Measurements from ENCODE around the gene CTU2.
"Not testable (repeated sequence)": the region's sequence is repeated elsewhere in the genome, so short reads cannot be mapped to it uniquely, and the experiment has no call there.

The CTU2 gene

GRCh38 chr16:88706229-88706964 lies at the start of gene CTU2, which contains the start of gene RNF166:
Gene CTU2 (plus strand): TSS chr16:88706503. CDS start chr16:88706531, 28 bp downstream.
Gene RNF166 (minus strand): TSS chr16:88706408. CDS start chr16:88706325, 83 bp downstream.
- in situ Hi-C loops (cut with MboI; ENCODE audit: low sequenced_read_pairs) = no loop called here

- in situ Hi-C loops (cut with MboI; ENCODE audit: low sequenced_read_pairs) = no loop called here
Observed at GRCh38 chr16:88657371-88657770, 48.9 kb upstream of the CTU2 start.

- in situ Hi-C loops (cut with MboI; ENCODE audit: low sequenced_read_pairs) = no loop called here
Observed at GRCh38 chr16:88658714-88659113, 47.6 kb upstream of the CTU2 start.

GRCh38 chr16:88659160-88659559 lies 47.1 kb upstream of the CTU2 start:
- in situ Hi-C loops (cut with MboI; ENCODE audit: low sequenced_read_pairs) = no loop called here

GRCh38 chr16:88661468-88661867 lies 44.8 kb upstream of the CTU2 start:
- in situ Hi-C loops (cut with MboI; ENCODE audit: low sequenced_read_pairs) = no loop called here

GRCh38 chr16:88662222-88662842 lies 44.0 kb upstream of the CTU2 start:
- in situ Hi-C loops (cut with MboI; ENCODE audit: low sequenced_read_pairs) = no loop called here

GRCh38 chr16:88662843-88663606 lies 43.3 kb upstream of the CTU2 start, which contains the start of gene MVD:
Gene MVD (minus strand): TSS chr16:88663091. CDS start chr16:88663080, 11 bp downstream.
- in situ Hi-C loops (cut with MboI; ENCODE audit: low sequenced_read_pairs) = no loop called here

- in situ Hi-C loops (cut with MboI; ENCODE audit: low sequenced_read_pairs) = no loop called here
Observed at GRCh38 chr16:88665148-88665547, 41.2 kb upstream of the CTU2 start.

- in situ Hi-C loops (cut with MboI; ENCODE audit: low sequenced_read_pairs) = no loop called here
Observed at GRCh38 chr16:88665570-88665969, 40.7 kb upstream of the CTU2 start.

- in situ Hi-C loops (cut with MboI; ENCODE audit: low sequenced_read_pairs) = no loop called here
Observed at GRCh38 chr16:88667461-88667860, 38.8 kb upstream of the CTU2 start.

GRCh38 chr16:88669493-88669892 lies 36.8 kb upstream of the CTU2 start:
- in situ Hi-C loops (cut with MboI; ENCODE audit: low sequenced_read_pairs) = not testable (repeated sequence)

GRCh38 chr16:88669980-88670379 lies 36.3 kb upstream of the CTU2 start:
- in situ Hi-C loops (cut with MboI; ENCODE audit: low sequenced_read_pairs) = no loop called here

- in situ Hi-C loops (cut with MboI; ENCODE audit: low sequenced_read_pairs) = no loop called here
Observed at GRCh38 chr16:88671806-88672205, 34.5 kb upstream of the CTU2 start.

GRCh38 chr16:88672776-88673175 lies 33.5 kb upstream of the CTU2 start:
- in situ Hi-C loops (cut with MboI; ENCODE audit: low sequenced_read_pairs) = no loop called here

- in situ Hi-C loops (cut with MboI; ENCODE audit: low sequenced_read_pairs) = no loop called here
Observed at GRCh38 chr16:88673716-88674379, 32.5 kb upstream of the CTU2 start.

GRCh38 chr16:88676502-88677242 lies 29.6 kb upstream of the CTU2 start:
- in situ Hi-C loops (cut with MboI; ENCODE audit: low sequenced_read_pairs) = no loop called here

- in situ Hi-C loops (cut with MboI; ENCODE audit: low sequenced_read_pairs) = no loop called here
Observed at GRCh38 chr16:88677721-88678120, 28.6 kb upstream of the CTU2 start.

- in situ Hi-C loops (cut with MboI; ENCODE audit: low sequenced_read_pairs) = no loop called here
Observed at GRCh38 chr16:88678224-88678979, 27.9 kb upstream of the CTU2 start.

GRCh38 chr16:88680554-88681083 lies 25.7 kb upstream of the CTU2 start:
- in situ Hi-C loops (cut with MboI; ENCODE audit: low sequenced_read_pairs) = no loop called here

Data from HL-60/S4 treated with phorbol 12-myristate 13-acetate at 8.2 ng/mL for 4 days and 3 days (cell line).